ENCODE measurements around the gene ARMS2.
A peak's percentile ranks its signal among the peaks of the same experiment; 100 is the strongest.

The ARMS2 gene

DNA sequence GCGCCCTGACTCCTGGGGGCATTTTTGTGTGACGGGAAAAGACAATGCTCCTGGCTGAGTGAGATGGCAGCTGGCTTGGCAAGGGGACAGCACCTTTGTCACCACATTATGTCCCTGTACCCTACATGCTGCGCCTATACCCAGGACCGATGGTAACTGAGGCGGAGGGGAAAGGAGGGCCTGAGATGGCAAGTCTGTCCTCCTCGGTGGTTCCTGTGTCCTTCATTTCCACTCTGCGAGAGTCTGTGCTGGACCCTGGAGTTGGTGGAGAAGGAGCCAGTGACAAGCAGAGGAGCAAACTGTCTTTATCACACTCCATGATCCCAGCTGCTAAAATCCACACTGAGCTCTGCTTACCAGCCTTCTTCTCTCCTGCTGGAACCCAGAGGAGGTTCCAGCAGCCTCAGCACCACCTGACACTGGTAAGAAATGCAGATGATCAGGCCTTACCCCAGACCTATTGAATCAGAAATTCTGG, at the start of gene ARMS2:
Gene ARMS2 (plus strand): TSS at position 51 of the 478 bp plus-strand sequence. CDS start 75 bp downstream, at position 126.
- no peak for DNase-seq

DNA sequence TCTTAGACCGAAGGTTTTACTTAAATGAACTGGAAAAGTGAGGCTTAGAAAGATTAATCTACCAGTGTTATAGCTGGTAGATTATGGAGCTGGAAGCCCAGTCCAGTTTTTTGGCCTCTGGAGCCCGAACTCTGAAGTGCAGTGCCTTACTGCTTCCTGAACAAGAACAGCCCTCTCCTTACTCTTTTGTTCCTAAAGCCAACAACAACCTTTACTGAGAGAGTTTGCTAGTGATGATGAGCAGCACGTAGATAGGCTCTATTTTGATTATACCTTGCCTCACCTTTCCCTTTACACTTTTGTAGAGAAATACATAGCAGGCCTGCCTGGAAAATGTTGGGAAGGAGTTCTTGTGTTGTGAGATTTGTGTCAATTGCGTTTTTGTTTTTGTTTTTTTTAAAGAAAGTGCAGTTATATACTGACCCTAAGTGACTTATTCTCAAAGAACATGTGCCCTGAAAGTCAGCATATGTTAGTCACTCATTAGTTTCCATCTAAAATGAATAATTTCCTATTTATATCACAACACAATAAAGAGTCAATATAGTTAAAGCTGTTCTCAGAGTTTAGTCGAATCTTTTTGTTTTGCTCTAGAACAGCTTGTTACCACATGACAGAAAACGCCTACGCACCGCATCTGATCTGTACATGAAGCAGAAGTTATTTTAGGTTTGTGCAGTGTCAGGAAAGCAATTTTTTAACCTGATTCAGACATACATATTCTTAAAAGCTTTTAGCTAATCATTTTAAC, 46.9 kb upstream of the ARMS2 start:
- DNase-seq = peak; percentile 42

GRCh38 chr10:122413327-122413726, 41.1 kb upstream of the ARMS2 start:
- DNase-seq = no peak

GRCh38 chr10:122417667-122418066, 36.8 kb upstream of the ARMS2 start:
- DNase-seq = no peak

GRCh38 chr10:122419016-122419415, 35.4 kb upstream of the ARMS2 start:
- no peak for DNase-seq

DNA sequence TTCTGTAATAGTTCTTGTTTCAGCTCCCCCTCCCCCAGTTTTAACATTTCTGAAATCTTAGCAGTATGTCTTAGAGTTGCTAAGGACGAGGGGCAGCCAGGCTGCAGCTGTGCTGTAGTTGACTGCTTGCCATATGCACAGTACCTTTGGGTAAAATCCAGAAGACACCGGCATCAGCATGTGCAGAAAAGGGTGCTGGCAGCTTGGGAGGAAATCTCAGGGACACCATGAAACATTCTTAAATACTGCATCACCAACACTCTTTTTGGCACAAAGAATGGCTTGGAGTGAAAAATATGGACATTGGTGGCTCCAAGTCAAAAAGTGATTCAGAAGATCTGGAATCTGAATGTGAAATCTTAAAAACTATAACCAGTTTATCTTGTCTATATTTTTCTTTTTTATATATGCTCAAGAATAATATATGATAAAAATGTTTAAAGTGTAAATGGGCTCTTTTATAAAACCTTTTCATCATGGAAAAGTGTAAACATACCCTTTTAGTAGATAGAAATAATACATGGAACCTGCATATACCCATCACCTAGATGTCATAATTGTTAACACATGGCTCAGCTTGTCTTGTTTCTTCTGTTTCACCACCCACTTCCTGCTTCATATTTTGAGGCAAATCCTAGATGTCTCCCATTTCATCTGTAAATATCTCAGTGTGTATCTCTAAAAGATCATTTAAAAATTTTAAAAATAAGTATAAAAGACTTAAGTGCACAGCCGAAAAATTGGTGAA, 34.4 kb upstream of the ARMS2 start:
- no peak for DNase-seq

DNA sequence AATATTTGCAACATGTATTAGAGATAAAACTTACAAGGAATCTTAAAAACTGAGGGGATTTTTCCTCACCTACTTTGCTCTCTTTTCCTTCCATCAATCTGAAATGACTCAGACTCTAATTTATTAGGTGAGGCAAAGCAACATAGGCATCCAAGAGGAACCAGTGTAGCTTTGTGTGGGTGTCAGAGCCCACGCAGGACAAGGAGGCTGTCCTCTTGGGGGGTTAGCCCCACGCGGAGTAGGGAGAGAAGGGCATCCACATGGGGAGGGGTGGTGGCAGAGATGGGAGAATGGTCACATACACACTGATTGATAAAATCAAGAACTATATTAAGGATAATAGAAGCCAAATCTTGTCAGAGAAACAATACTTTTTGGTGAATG, 33.8 kb upstream of the ARMS2 start:
- no peak for DNase-seq

DNA sequence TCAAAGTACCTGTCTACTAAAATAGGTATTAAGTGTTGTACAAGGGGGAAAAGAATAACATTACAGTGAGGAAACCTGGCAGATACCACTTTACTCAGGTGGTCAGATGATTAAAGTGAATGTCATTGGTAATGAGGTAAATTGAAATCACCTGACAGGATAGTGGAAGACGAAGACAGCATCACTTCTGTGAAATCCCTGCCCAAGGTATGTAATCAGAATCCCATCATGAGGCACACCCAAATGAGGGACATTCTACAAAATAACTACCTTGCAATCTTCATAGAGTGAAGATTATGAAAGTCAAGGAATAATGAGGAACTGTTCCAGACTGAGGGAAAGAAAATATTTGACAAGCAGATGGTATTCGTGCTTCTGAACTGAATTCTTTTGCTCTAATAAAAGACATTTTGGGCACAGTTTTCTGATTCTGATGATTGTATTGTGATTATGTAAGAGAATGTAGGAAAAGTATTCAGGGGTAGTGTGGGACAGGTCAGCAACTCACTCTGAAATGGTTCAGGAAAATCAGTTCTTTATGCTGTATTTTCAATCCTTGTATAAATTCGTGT, 33.3 kb upstream of the ARMS2 start:
- DNase-seq = no peak

DNA sequence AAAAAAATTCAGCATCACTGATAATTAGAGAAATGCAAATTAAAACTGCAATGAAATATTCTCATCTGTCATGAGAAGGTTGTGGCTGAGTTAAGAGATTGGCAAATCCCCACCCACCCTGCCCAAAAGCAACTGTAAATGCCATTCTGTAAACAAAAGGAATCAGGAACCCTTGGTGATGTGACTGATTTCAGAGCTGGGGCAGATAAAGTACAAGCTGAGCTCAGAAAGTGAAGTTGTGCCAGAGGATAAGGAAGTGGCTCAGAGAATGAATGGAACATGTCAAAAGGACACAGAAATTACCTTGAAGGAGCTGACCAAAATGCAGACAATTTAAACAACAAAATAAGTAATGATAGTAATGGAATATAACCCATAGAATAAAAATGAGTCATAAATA, 32.7 kb upstream of the ARMS2 start:
- DNase-seq = no peak

GRCh38 chr10:122422266-122422989, 32.0 kb upstream of the ARMS2 start:
- DNase-seq = no peak

DNA sequence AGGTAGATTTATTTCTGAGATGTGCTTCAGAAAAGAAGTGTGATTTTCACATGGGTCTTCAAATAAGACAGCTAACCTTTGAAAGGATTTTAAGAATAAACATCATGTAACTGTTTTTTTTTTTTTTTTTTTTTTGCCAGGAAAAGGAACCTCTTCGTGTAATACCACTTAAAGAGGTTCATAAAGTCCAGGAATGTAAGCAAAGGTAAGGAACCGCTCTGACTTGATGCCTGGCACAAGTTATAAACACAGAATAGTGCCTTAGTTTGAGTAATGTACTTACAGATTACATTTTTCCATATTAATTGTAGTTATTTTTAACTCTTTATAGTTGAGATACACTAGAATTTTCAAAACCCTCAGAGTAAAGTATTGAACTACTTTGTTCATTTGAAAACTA, 30.4 kb upstream of the ARMS2 start:
- no peak for DNase-seq

DNA sequence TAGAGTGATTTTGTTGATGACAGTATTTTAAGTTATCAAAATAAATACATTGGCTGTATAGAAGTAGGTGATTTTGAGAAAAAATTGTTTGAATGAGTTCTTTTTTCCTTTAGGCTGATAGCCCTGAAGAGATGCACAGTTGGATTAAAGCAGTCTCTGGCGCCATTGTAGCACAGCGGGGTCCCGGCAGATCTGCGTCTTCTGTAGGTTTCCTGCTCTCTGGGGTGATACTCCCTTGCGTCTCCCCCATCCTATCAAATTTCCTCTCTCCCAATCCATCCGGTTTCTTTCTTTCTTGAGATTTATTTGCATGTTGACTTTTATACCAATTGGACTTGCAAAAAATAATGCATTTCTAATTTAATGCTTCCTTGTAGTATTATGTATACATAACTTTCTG, 27.6 kb upstream of the ARMS2 start:
- DNase-seq = no peak

DNA sequence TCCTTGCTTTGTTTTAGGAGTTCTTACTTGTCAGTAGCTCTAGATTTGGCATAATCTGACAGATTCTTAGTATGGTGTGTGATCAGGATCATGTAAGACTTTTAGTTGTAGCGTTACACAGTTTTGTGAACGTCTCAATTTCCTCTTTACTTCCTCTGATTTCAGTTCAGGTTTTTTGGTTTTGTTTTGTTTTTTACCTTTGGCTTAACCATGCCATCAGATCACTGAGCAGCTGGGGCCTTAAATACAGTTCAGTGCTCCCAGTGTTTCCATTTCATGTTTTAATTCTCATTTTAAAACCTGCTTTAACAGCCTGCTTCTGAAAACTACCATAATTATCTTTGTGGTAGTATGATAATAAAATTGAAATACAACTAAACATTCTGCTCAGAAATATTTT, 27.2 kb upstream of the ARMS2 start:
- DNase-seq = no peak

GRCh38 chr10:122435212-122435827, 19.1 kb upstream of the ARMS2 start:
- DNase-seq = no peak

DNA sequence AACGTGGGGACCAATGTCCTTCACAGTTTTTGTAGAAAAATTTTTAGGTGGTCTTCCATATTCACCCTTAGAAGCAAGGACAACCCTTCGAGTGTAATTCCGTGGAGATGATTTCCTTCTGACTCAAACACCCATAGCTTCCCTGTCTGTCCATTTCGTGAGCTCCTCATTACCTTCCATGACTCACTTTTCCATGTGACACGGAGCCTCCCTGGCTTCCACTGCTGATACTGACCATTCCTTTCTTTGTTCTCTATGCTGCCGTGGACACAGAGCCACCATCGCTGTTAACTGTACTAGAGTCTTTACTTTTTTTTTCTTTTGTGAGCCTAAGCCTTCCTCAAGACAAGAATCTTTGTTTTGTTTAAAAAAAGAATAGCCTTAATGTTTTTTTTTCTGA, 12.5 kb upstream of the ARMS2 start:
- no peak for DNase-seq

DNA sequence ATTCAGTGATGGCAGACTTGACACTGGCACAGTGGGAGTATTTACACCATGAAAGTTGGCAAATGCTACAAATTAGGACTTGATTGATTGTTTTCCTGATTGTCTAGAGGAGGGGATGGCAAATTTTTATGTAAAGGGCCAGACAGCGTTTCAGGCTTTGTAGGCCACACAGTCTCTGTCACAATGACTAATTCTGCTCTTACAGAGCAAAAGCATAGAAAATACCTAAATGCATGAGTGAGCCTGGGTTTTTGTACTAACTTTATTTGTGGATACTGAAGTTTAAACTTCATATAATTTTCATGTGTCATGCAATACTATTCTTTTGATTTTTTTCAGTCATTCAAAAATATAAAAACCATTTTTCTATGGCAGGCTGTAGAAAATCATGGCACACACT, 9.0 kb upstream of the ARMS2 start:
- no peak for DNase-seq

DNA sequence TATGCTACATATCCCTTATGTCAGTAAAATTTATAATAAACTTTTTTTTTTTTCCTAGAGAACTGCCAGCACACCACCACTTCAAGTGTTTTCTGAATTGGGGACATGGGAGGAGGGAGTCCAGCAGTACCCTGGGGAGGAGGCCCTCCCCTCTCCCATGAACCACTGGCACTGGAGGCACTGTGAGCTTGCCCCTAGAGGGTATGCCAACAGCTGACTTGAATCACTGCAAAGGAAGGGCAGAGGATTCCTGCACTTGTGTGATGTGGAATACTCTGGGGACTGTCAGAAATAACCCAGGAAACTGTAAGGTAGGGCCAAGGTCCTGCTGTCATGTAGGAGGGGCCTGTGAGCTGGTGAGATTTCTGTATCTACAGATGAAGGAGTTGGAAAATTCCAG, 8.5 kb upstream of the ARMS2 start:
- no peak for DNase-seq

GRCh38 chr10:122446668-122447423, 7.6 kb upstream of the ARMS2 start:
- DNase-seq = no peak

- no peak for DNase-seq
Measured at GRCh38 chr10:122448600-122448999, 5.9 kb upstream of the ARMS2 start.

DNA sequence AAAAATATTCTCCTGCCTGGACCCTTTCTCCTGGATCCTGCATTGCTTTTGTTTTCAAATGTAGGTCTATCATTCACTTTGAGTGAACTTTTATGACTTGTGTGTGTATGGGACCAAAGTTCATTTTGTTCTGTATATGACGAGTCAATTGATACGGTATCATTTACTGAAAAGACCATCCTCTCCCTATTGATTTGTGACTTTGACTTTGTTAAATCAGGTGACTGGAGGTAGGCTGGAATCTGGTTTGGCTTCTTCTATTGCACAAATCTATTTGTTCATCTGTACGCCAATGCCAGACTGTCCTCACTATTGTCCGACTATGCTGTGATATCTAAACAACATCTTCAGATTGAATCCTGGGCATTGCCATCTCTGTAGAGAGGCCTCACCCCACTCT, 5.3 kb upstream of the ARMS2 start:
- no peak for DNase-seq

- no peak for DNase-seq
Measured at GRCh38 chr10:122450353-122450990, 4.0 kb upstream of the ARMS2 start.

DNA sequence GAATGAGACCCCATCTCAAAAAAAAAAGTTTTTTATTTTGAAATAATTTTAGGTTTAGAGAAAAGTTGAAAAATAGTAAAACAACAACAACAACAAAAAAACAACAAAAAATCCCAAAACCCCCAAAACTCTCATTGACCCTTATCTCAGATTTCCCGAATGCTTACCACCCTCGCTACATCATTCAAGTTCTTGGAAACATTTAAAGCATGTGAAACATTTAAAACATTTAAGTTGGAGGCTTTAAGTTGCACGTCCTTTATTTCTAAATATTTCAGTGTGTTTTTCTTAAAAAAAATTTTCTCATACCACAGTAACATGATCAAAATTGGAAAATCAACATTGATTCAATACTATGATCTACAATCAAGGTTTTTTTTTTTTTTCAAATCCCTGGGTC, 382 bp upstream of the ARMS2 start:
- no peak for DNase-seq

All from activated T-cell treated with anti-CD3 and anti-CD28 coated beads, Interleukin-2, amount 50 U/mL, for 1 hour (primary cell).